GM18498 (cell line): ENCODE results near the gene PPP1R14C.
"Not testable (repeated sequence)": the region's sequence is repeated elsewhere in the genome, so short reads cannot be mapped to it uniquely, and the experiment has no call there.

Source experiments
- ATAC-seq: cut with Tn5 transposase; IDR thresholded peaks from one replicate; pipeline ENCODE4 v1.9.1; 2021; ENCODE audit warnings: mild to moderate bottlenecking, moderate library complexity; ENCODE audit not compliant: unreplicated experiment

Gene PPP1R14C

DNA sequence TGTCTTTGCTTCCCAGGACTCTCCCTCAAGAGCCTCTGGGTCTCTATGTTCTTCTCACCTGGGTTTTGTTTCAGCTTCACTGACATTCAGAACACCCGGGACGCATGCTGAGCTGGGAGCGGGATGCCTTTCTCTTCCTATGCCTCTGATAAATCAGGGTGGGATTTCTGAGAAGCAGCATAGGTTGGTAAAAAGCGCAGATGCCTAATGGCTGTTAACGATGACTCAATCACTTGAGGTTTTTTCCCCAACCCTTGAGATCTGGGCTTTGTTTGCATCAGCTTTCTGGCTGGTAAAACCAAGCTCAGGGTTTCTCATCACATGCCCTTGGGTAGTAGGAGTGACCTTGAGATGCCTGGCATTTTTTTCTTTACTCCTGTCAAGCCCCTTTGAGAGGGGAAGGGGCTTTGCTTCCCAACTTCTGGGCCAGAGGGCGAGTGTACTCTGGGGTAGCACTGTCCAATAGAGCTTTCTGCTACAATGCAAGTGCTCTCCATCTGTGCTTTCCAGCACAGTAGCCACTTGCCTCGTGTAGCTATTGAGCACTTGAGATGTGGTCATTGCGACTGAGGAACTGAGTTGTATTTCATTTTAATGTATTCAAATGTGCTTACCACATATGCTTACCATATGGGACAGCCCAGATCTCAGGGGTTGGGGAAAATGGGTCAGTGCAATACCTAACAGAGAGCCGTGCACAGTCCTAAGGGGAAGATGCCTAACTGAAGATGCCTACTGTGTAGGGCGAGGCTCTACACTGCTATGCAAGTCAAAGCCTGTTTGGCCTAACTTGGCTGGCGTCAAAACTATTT lies 69.1 kb downstream of the PPP1R14C start:
- ATAC-seq, result no peak

DNA sequence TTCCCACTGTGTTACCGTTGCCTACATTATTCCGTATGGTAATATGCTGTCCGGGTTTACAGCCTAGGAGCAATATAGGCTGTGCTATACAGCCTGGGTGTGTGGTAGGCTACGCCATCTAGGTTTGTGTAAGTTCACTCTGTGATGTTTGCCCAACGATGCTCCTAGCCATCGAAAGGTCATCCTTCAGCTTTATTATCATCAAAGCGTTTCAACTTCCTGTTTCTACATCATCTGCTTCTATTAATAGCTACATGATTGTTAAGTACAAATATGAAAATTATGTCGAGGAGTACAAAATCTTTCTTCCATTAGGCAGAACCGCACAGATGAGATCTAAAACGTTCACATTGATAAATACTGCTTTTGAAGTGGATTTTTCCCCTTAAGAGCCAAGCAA lies 69.9 kb downstream of the PPP1R14C start:
- no peak for ATAC-seq

DNA sequence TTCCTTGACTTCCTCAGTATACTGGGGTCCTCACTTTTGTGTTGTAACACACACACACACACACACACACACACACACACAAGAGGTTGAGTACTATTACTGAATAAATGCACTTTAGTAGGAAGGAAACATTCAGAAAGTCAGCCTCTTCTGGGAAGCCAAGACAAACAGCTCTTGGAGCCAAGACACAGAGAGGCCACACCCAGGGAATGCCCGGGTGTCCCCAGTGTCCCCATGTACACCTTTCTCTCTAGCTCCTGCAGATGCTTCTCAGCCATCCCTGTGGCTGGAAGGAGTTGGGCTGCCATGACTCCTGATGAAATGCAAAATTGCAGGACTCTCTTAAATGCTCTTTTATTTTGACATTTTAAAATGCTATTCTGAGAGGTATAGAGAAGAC lies 70.5 kb downstream of the PPP1R14C start:
- no peak for ATAC-seq

DNA sequence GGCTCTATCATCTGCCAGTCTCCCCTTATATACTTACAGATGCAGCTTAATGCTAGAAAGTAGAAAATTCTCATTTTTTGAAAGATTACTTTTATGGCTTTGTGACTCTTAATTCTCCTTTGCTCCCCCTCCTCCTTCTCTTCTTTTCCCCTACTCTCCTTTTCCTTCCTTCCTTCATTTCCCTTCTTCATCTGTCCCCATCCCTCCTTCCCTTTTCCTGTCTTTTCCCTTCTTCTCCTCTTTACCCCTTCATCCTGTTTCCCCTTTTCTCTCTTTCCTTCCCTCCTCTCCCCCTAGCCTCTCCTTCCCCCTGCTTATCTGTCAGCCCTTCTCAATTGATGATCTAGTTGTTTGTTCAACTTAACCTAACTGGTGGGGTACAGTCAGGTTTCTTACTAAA lies 71.5 kb downstream of the PPP1R14C start:
- ATAC-seq, result no peak

DNA sequence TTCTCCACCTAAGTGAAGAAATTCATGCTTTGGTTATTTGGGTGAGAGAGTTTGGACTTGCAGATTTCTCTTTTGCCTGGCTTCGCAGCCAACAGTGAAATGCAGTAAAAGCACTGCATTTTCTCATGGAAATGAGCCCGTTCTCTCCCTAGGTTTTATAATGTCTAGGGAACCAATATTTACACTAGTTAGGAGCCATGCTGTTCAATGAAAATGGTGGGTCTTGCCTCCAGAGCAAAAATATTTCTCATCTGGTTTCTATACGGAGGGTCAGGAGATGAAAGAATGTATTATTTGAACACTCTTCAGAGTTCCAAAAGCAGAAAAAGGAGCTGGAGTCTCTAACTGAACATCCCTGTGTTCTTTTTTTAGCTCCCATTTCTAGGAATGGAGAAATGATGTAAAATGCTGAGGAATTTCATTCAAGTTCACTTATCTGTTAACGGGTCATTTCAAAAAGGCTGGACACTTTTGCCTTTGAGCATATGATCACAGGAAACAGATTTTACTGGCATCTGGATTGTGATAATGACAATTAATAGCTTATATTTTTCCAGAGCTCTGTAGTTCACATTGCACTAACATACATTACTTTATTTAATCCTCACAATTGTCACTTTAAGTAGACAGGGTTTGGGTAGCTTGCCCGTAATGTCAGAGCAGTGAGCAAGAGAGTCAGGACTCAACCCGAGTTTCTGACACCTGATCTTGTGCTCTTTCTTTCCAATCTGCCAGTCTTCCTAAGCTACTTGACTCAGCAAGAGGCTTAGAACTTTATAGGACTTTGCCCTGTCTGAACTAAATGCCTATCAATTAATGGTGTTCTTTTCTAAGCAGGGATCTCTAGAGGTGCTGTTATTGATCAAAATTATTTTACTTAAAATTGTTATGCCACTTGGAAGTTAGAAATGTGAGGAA lies 78.0 kb downstream of the PPP1R14C start:
- ATAC-seq, result no peak

DNA sequence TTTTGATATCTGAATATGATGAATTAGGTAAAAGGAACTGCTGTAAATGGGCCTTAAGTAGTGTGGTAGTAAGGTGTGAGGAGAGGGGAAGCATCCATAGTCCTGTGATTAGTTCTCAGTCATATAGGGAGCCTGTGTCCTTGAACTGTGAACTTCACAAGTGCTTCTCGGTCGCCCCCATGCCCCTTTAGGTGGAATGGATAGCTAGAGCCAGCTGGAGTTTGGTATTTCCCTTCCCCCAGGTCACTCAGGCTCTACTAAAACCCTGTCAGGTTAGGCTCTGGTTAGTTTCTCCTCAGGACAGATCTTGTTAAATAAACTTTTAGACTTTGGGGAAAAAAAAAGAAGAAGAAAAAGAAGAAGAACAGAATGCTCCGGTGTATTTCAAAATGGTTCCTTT lies 82.0 kb downstream of the PPP1R14C start:
- no peak for ATAC-seq

DNA sequence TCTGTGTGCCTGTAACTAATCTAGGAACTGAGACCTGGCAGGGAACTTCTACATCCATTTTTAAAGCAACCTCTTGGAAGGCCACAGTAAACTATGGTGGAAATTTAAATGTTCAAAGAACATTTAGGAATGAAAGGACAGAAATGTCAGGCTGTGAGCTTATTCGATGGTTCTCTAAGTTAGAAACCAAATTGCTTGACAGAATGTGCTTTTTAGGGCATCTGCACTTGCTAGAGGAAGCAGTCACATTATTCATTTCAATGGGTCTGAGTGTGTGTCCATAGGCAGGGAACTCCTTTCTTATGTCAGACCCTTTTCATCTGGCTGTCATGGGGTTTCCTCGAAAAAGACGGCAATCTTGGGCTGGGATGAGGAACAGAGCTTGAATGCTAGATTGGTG lies 84.4 kb downstream of the PPP1R14C start:
- ATAC-seq, result no peak

DNA sequence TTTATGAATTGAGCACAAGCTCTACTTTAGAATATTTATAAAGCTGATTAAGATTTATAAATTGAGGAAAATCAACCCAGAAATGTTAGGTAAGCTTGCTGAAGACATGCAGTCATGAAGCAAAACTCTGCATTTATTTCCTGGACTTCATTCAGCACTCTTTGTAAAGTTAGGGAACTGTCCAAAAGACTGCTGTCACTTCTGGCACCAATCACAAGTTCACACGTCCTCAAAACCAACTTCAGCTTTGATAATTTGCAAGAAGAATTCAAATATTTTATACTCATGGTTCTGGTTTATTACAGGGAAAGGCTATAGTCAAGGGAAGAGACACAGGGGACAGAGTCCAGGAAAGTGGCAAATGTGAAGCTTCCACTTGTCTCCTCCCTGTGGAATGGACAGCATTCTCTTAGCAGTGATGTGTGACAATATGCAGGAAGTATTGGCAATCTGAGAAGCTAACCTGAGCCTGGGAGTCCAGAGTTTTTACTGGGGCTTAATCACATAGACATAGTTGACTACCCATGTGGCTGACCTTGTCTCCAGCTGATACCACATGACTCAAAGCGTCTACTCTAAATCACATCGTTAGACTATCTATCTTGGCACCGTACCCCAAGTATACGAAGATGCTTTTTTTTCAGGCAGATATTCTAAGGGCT lies 85.4 kb downstream of the PPP1R14C start:
- ATAC-seq, result no peak

DNA sequence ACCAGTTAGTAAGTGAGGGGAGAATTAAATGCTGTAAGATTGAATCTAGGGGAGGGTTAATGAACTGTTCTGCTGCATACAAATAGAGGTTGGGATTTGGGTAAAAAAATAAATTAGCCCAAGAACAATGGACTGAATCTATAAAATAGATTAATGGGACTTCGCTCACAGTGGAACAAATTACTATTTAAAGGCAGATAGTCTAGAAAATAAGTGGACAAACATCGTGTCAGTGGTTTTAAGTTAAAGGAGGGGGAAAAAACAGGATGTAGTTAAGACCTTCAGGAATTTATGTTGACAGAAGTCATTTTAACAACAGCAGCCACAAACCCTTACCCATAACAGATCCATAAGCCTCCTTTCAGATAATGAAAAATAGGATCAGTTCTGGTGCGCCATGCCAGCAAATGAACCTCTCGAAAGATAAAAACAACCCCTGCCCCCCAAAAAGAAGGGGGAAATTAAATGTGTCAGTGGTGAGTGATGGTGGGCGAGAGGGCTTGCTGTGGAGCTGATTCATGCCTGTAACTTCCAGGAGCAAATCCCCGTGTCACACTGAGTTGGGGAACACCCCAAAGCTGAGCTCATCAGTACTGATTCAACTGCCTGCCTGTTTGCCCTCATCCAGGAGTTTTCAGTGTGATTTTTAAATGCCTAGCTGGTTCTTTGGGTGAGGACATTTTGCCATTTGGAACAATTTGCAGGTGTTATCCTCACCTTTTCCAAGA lies 86.8 kb downstream of the PPP1R14C start:
- no peak for ATAC-seq

DNA sequence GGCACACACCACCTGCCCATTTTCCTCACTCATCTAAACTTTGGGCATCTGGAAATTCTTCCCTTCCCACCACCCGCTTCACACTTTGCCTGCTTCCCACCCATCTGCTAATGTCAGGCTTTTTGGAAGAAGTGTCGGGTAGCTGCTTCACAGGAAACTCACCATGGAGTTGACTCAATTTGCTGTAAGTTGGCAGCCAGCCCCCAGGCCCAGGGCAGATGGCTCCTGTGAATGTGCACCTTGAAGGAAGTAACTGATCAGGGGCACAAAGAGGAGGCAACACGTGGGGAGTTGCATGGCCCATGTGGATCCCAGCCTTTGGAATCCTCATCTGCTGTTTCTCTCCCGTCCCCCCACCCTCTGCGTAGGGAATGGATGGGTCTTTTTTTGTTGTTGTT lies 87.3 kb downstream of the PPP1R14C start:
- no peak for ATAC-seq

DNA sequence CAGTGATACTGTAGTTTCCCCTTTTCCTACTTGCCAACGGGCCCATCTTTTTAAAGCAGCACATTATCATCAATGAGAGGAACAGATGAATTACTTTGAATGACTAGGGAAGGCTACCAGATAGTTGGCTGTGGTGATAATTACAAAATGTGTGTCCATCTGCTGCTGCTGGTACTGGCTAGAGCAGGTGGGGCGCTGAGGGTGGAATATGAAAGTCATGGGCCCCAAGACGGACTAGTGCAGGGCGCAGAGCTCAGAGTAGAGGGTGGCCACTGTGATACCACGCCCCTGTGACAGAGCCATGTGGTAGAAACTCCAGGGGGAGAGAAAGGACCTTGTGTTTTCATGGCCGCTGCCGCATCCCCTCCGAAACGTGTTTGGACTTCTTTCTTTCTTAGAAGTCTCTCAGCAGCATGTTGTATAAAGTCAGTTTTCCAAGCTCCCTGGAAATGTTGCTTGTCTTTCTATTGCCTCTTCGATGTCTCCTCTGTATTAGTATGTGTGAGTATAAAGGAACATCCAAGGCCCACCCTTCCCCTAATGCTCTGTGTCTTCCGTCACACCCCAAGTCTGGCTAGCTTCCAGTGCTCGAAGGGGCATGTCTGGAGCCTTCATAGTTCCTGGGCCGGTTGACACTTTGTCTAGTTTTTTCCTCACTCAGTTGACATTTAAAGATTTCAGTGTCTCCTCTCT lies 88.1 kb downstream of the PPP1R14C start:
- ATAC-seq, result no peak

DNA sequence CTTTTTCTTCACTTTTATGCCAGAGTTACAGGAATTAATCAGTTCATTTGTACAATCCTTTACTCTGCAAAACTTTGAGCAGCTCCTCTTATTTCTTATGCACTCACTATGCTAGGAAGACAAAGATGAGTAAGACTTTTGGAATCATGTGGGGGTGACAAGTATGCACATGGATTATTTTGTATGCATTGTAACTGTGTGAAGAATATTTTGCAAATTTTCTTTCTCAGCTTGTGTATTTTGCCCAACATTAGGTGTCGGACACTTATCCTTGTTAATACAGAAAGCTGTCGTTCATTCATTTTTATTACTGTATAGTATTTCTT lies 88.6 kb downstream of the PPP1R14C start:
- ATAC-seq, result no peak

DNA sequence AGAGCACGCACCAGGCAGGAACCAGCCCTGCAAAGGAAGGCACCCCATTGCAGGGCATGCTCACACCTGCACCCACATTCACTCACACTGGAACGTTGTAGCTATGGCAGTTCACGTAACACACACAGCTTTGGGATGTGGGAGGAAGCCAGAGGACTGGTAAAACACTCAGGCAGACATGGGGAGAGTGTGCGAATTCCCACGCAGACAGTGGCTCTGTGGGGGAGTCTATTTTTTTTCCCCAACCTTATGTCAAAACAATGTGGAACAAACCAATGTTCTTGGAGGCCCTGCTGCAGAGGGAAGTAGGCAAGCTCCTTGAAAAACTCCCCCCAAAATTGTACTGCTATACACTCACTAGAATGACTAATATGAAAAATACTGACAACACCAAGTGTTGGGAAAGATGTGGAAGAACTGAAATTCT lies 91.0 kb downstream of the PPP1R14C start:
- ATAC-seq, result no peak

DNA sequence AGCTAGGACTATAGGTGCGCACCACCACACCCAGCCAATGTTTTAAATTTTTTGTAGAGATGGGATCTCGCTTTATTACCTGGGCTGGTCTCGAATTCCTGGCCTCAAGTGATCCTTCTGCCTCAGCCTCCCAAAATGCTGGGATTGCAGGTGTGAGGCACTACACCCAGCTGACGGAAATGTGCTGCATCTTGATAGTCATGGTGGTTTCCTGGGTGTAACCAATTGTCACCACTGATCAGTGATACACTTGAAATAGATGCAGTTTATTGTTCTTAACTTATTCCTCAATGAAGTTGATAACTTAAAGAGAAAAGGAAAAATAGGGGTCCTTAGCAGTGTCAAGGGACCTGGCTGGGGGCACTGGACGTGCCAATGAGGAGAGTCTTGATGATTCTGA lies 92.4 kb downstream of the PPP1R14C start:
- no peak for ATAC-seq

DNA sequence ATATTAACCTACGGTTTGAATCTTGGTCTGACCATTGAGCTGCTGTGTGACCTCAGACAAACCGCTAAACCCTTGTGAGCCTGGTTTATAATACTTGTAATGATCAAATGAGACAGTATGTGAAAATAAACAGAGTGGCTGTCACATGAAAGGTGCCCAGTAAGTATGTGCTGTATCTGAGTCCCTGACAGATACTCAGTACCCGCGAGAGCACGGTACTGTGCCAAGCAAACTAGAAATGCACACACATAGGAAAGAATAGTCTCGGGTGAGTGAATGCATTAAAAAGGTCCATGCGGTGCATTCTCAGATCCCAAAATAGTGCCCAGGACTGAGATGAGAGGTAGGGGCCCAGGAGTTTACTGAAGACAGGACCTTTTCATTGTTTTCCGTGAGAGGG lies 93.3 kb downstream of the PPP1R14C start:
- ATAC-seq, result no peak

DNA sequence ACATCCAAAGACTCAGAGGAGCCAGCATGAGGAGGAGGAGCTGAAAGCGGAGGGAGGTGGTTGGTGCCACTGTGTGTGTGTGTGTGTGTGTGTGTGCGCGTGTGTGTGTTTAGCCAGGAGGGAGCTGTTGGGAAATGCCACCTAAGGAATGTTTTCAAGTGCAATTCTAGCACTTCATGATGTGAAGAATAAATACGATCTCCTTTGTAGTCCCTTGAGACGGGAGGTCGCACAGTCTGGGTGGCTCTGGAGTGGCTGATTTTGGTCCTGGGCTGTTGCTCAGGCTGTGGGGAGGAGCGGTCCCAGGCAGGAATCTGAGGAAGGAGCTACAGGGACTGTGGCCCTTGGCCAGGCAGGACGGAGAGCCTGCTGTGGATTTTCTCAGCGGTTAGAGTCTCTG lies 93.7 kb downstream of the PPP1R14C start:
- ATAC-seq, result no peak

DNA sequence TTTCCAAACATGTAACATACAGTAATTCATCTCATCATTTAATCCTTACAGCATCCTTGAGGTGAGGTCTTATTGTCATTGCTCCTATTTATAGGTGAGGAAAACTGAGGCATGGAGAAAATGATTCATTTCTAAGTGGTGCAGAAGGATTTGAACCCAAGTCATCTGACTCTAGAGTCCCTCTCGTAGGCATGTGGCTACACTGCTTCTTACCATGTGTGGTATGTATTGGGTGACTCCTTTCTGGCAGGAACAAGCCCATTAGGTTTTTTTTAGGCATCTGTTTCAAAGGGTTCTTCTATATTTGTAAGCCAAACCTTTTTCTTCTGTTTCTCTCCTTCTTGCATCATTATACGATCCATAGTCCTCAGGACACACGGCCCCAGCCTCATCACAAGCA lies 94.8 kb downstream of the PPP1R14C start:
- no peak for ATAC-seq

DNA sequence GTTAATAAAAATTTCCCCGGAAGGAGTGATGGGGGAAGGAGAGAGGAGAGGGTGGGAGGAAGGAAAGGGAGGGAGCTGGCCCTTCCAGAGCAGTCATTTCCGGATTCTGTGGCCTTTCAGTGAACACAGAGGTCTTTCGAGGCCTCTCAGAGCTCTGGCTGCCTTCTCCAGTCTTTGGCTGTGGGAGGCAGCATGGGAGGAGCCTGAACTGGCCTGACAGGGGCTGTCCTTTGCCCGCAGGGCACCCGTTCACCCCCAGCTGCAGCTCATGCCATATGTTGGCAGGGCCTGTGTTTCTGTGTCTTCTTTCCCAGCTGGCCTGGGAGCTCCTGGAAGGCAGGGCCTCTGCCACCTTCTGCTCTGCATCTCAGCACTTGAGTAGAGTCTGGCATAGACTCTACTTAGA lies 95.5 kb downstream of the PPP1R14C start:
- no peak for ATAC-seq

DNA sequence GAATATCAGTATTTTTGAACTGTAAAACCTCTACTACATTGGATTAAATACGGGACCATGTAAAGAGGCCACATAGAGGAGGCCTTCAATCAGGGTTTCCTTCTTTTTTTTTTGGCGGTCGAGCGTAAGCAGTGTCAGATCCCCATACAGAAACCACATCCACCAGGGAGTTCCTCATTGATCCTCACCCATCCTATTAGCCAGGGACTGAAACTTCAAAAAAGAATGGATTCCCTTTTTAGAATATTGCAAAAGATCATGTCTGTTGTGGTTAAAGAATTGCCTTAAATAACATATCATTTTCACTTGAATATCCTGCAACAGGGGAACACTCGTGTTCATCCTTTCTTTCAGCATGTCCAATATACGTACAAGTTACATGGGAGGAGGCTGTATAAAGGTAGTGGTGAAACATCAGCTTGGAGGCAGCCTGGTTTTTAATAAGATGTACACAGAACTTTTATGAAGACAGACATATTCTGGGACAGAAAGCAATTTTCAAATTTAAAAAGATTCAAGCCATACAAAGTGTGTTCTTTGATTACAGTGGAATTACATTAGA lies 96.1 kb downstream of the PPP1R14C start:
- ATAC-seq, result no peak

DNA sequence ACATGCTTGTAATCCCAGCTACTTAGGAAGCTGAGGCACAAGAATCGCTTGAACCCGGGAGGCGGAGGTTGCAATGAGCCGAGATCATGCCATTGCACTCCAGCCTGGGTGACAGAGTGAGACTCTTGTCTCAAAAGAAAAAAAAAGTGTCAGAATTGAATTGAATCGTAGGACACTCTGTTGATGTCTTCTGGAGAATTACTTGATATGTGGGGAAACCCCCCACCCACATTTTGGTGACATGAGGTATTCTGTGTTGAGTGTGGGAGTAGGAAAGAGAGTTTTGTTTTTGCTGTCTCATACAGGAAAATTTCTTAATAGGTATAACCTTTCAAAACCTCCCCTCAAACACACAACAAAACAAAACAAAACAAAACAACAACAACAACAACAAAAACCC lies 98.9 kb downstream of the PPP1R14C start:
- ATAC-seq, result not testable (repeated sequence)
